Chondrocyte (in vitro differentiated cells): ENCODE results near the gene IDNK. TPM values are rescaled to one million over a fixed set of nuclear protein-coding genes. Genes with fewer than 3 reads are reported as not detected.

ENCODE experiments used
- DNase-seq: peaks from one replicate; pipeline ENCODE4 v3.0.0; 2021; ENCODE audit warnings: mixed read lengths, low spot score
- H3K27ac Mint-ChIP-seq: one replicate; pipeline ENCODE4 v1.8.0; 2021; ENCODE audit warnings: mild to moderate bottlenecking, moderate library complexity, mixed read lengths; ENCODE audit not compliant: unreplicated experiment
- H3K27me3 Mint-ChIP-seq: 2 replicates; pipeline ENCODE4 v1.8.0; 2021; ENCODE audit warnings: low read depth, mixed read lengths
- H3K36me3 Mint-ChIP-seq: 2 replicates; pipeline ENCODE4 v1.8.0; 2021; ENCODE audit warnings: low read depth, mixed read lengths
- H3K4me1 Mint-ChIP-seq: 2 replicates; pipeline ENCODE4 v1.8.0; 2021; ENCODE audit warnings: low read depth, mild to moderate bottlenecking, mixed read lengths
- H3K4me3 Mint-ChIP-seq: one replicate; pipeline ENCODE4 v1.8.0; 2021; ENCODE audit warnings: mild to moderate bottlenecking, moderate library complexity, mixed read lengths; ENCODE audit not compliant: unreplicated experiment
- H3K9me3 Mint-ChIP-seq: 2 replicates; pipeline ENCODE4 v1.8.0; 2021; ENCODE audit warnings: low read depth, mixed read lengths
- CTCF ChIP-seq: fragments of 200-600 bp; sonication (generic); IDR thresholded peaks from 2 replicates; pipeline ENCODE4 v1.5.0; 2021; ENCODE audit warnings: antibody characterized with exemption, mild to moderate bottlenecking, moderate library complexity
- total RNA-seq: library from RNA; stranded (reverse); gene quantifications from 3 replicates; pipeline ENCODE4 v1.2.1, GENCODE V29; 2021

Gene IDNK
- total RNA-seq, 1 donor from 2014 or later: 2.3 TPM

GRCh38 chr9:83670381-83670780 lies 47.4 kb downstream of the IDNK start:
- TF ChIP-seq CTCF: no peak
- Mint-ChIP-seq H3K4me3 (no peak overlapping the region), H3K9me3 (no peaks in the 10 kb centered on the region), H3K27me3 (no peaks in the 10 kb centered on the region), H3K4me1 (peaks cover 9% of the 10 kb centered on the region), H3K27ac (no peak overlapping the region), H3K36me3 (peaks cover 23% of the 10 kb centered on the region)
- DNase-seq: no peak

- H3K4me1 Mint-ChIP-seq: peaks cover 5% of the 10 kb centered on the region
- H3K27me3 Mint-ChIP-seq: no peaks in the 10 kb centered on the region
- H3K27ac Mint-ChIP-seq: no peak overlapping the region
- TF ChIP-seq CTCF: no peak
- no peak for DNase-seq
- no peak overlapping the region for H3K4me3 Mint-ChIP-seq
- H3K9me3 Mint-ChIP-seq: no peaks in the 10 kb centered on the region
- H3K36me3 Mint-ChIP-seq: peaks cover 21% of the 10 kb centered on the region
These were observed 48.5 kb downstream of the IDNK start for GRCh38 chr9:83671451-83671850.

- DNase-seq: no peak
- peaks cover 38% of the 10 kb centered on the region for H3K36me3 Mint-ChIP-seq
- peaks cover 7% of the 10 kb centered on the region for H3K4me1 Mint-ChIP-seq
- TF ChIP-seq CTCF: no peak
- H3K4me3 Mint-ChIP-seq: no peak overlapping the region
- H3K9me3 Mint-ChIP-seq: no peaks in the 10 kb centered on the region
- H3K27ac Mint-ChIP-seq: no peak overlapping the region
- no peaks in the 10 kb centered on the region for H3K27me3 Mint-ChIP-seq
These were observed 52.5 kb downstream of the IDNK start for GRCh38 chr9:83675466-83675865.

- peaks cover 30% of the 10 kb centered on the region for H3K36me3 Mint-ChIP-seq
- DNase-seq: no peak
- no peak for TF ChIP-seq CTCF
- no peaks in the 10 kb centered on the region for H3K27me3 Mint-ChIP-seq
- H3K9me3 Mint-ChIP-seq: no peaks in the 10 kb centered on the region
- no peak overlapping the region for H3K27ac Mint-ChIP-seq
- H3K4me1 Mint-ChIP-seq: peaks cover 7% of the 10 kb centered on the region
- H3K4me3 Mint-ChIP-seq: no peak overlapping the region
These were observed 54.7 kb downstream of the IDNK start for GRCh38 chr9:83677596-83677995.

- Mint-ChIP-seq H3K27ac (no peak overlapping the region), H3K36me3 (peaks cover 23% of the 10 kb centered on the region), H3K9me3 (no peaks in the 10 kb centered on the region), H3K4me3 (no peak overlapping the region), H3K4me1 (peaks cover 11% of the 10 kb centered on the region), H3K27me3 (no peaks in the 10 kb centered on the region)
- no peak for DNase-seq
- TF ChIP-seq CTCF: no peak
These were observed 57.3 kb downstream of the IDNK start for GRCh38 chr9:83680233-83680632.
